ENCODE results near the gene SPSB4. TPM values are rescaled to one million over a fixed set of nuclear protein-coding genes. Genes with fewer than 3 reads are reported as not detected.

The SPSB4 gene
- total and polyA plus RNA-seq, 2 of the 13 experiments (the other 11 are each of a cell fraction or from before 2014, with no cell fraction given), result not detected

DNA sequence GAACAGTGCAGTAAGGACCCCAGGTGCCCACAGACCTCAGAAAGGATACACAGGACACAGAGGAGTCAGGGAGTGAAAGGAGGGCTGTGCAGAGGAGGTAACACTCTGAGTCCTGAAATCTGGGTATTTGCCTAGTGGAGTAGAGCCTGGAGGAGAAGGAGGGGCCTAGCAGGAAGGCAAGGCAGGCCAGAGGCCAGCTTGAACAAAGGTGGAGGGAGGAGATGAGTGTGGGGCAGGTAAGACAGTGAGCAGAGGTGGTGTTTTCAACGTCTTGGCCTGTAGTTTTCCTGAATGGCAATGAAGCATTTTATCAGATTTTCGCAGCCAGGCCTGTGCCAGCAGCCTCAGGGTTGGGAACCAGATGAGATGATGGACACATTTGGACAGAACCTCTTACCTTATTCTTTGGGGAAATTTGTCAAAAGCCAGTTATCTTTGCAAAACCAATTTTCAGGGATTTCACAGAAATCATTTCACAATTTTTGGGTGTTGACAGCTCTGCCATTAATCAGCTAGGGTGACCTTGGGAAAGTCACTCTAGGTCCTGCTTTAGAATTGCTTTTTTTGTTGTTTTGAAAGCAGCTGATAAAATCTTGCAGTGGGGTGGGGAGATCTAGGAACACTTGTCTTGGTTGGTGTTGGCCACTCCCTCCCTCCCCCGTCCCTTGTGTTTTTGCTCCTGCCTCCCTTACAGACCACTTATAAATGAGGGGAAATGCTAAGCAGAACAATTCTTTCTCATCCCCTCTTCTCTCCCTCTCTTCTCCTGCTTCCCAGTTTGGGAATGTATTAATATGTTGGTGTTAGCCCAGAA is 38.4 kb downstream of the SPSB4 start:
- POLR2A ChIA-PET, result no interaction called here

More for the DNA sequence above, 38.4 kb downstream of the SPSB4 start:
- Histone ChIP-seq H3K79me2 (ENCODE audit: insufficient read depth, low read length) (no peaks in the 10 kb centered on the region), H2AFZ (ENCODE audit: low read length) (no peak overlapping the region), H3K9me3 (ENCODE audit: low read length) (no peaks in the 10 kb centered on the region), H3K4me2 (ENCODE audit: low read depth, low read length) (no peak overlapping the region), H3K27me3 (ENCODE audit: control insufficient read depth in 1 of 2, insufficient read depth in 2 of 2, low read length in 2 of 2) (peaks cover 2 to 16% of the 10 kb centered on the region in 2 experiments; a peak in 1 of 5 replicates), H3K4me3 (replicated peaks in 1 of 3; ENCODE audit: insufficient read depth in 1 of 3, low read depth in 2 of 3, low read length in 3 of 3) (no peak overlapping the region), H3K36me3 (replicated peaks in 1 of 2; ENCODE audit: control insufficient read depth in 1 of 2, insufficient read depth in 2 of 2, low read length in 2 of 2) (no peaks in the 10 kb centered on the region), H3K4me1 (ENCODE audit: insufficient read depth, low read length) (no peaks in the 10 kb centered on the region), H3K9ac (ENCODE audit: insufficient read depth, low read depth, low read length) (no peak overlapping the region), H3K27ac (ENCODE audit: extremely low read length, insufficient read depth, low read length) (no peak overlapping the region), H4K20me1 (ENCODE audit: insufficient read depth, low read length) (no peaks in the 10 kb centered on the region)
- TF ChIP-seq, protein P1, sequence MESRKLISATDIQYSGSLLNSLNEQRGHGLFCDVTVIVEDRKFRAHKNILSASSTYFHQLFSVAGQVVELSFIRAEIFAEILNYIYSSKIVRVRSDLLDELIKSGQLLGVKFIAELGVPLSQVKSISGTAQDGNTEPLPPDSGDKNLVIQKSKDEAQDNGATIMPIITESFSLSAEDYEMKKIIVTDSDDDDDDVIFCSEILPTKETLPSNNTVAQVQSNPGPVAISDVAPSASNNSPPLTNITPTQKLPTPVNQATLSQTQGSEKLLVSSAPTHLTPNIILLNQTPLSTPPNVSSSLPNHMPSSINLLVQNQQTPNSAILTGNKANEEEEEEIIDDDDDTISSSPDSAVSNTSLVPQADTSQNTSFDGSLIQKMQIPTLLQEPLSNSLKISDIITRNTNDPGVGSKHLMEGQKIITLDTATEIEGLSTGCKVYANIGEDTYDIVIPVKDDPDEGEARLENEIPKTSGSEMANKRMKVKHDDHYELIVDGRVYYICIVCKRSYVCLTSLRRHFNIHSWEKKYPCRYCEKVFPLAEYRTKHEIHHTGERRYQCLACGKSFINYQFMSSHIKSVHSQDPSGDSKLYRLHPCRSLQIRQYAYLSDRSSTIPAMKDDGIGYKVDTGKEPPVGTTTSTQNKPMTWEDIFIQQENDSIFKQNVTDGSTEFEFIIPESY (CRISPR knock-in tag; IDR thresholded peaks at IDR 0.05), result no peak
- TF ChIP-seq GZF1 (CRISPR knock-in tag; IDR thresholded peaks at IDR 0.05), result no peak
- TF ChIP-seq ZFP37 (CRISPR knock-in tag; IDR thresholded peaks at IDR 0.05; ENCODE audit: borderline replicate concordance), result no peak
- no peak for TF ChIP-seq ZNF761 (CRISPR knock-in tag; conservative IDR thresholded peaks at IDR 0.05)
- TF ChIP-seq, protein P2, sequence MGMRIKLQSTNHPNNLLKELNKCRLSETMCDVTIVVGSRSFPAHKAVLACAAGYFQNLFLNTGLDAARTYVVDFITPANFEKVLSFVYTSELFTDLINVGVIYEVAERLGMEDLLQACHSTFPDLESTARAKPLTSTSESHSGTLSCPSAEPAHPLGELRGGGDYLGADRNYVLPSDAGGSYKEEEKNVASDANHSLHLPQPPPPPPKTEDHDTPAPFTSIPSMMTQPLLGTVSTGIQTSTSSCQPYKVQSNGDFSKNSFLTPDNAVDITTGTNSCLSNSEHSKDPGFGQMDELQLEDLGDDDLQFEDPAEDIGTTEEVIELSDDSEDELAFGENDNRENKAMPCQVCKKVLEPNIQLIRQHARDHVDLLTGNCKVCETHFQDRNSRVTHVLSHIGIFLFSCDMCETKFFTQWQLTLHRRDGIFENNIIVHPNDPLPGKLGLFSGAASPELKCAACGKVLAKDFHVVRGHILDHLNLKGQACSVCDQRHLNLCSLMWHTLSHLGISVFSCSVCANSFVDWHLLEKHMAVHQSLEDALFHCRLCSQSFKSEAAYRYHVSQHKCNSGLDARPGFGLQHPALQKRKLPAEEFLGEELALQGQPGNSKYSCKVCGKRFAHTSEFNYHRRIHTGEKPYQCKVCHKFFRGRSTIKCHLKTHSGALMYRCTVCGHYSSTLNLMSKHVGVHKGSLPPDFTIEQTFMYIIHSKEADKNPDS (CRISPR knock-in tag; IDR thresholded peaks at IDR 0.05), result no peak
- TF ChIP-seq, protein P3, sequence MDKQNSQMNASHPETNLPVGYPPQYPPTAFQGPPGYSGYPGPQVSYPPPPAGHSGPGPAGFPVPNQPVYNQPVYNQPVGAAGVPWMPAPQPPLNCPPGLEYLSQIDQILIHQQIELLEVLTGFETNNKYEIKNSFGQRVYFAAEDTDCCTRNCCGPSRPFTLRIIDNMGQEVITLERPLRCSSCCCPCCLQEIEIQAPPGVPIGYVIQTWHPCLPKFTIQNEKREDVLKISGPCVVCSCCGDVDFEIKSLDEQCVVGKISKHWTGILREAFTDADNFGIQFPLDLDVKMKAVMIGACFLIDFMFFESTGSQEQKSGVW (CRISPR knock-in tag; IDR thresholded peaks at IDR 0.05; ENCODE audit: borderline replicate concordance), result no peak
- TF ChIP-seq KLF13 (CRISPR knock-in tag; IDR thresholded peaks at IDR 0.05), result no peak
- TF ChIP-seq, protein P4, sequence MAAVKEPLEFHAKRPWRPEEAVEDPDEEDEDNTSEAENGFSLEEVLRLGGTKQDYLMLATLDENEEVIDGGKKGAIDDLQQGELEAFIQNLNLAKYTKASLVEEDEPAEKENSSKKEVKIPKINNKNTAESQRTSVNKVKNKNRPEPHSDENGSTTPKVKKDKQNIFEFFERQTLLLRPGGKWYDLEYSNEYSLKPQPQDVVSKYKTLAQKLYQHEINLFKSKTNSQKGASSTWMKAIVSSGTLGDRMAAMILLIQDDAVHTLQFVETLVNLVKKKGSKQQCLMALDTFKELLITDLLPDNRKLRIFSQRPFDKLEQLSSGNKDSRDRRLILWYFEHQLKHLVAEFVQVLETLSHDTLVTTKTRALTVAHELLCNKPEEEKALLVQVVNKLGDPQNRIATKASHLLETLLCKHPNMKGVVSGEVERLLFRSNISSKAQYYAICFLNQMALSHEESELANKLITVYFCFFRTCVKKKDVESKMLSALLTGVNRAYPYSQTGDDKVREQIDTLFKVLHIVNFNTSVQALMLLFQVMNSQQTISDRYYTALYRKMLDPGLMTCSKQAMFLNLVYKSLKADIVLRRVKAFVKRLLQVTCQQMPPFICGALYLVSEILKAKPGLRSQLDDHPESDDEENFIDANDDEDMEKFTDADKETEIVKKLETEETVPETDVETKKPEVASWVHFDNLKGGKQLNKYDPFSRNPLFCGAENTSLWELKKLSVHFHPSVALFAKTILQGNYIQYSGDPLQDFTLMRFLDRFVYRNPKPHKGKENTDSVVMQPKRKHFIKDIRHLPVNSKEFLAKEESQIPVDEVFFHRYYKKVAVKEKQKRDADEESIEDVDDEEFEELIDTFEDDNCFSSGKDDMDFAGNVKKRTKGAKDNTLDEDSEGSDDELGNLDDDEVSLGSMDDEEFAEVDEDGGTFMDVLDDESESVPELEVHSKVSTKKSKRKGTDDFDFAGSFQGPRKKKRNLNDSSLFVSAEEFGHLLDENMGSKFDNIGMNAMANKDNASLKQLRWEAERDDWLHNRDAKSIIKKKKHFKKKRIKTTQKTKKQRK (IDR thresholded peaks at IDR 0.05; ENCODE audit: low read length), result no peak
- no peak for TF ChIP-seq ZNF550 (CRISPR knock-in tag; IDR thresholded peaks at IDR 0.05; ENCODE audit: borderline replicate concordance)
- FAIRE-seq (no peak), ATAC-seq (no peak), DNase-seq (ENCODE audit: low spot score) (no peak)
- intact Hi-C loops (cut with micrococcal nuclease; ENCODE audit: unreplicated experiment) (no loop called here), in situ Hi-C loops (cut with HindIII; ENCODE audit: extremely low pct_ligation_motif_present, low pct_unique_long_range_greater_than_20kb) (no loop called here)
- no TSS peak for BruUV-seq (replicated peaks)
- CTCF ChIA-PET (ENCODE audit: low intra/inter-chr PET ratio, low total read pairs), result no interaction called here
- WGBS (ENCODE audit: low lambda C conversion rate), result 2% methylated on average over 3 of the region's 3 CpGs
